ENCODE data around the gene SIRT7.

DNA sequence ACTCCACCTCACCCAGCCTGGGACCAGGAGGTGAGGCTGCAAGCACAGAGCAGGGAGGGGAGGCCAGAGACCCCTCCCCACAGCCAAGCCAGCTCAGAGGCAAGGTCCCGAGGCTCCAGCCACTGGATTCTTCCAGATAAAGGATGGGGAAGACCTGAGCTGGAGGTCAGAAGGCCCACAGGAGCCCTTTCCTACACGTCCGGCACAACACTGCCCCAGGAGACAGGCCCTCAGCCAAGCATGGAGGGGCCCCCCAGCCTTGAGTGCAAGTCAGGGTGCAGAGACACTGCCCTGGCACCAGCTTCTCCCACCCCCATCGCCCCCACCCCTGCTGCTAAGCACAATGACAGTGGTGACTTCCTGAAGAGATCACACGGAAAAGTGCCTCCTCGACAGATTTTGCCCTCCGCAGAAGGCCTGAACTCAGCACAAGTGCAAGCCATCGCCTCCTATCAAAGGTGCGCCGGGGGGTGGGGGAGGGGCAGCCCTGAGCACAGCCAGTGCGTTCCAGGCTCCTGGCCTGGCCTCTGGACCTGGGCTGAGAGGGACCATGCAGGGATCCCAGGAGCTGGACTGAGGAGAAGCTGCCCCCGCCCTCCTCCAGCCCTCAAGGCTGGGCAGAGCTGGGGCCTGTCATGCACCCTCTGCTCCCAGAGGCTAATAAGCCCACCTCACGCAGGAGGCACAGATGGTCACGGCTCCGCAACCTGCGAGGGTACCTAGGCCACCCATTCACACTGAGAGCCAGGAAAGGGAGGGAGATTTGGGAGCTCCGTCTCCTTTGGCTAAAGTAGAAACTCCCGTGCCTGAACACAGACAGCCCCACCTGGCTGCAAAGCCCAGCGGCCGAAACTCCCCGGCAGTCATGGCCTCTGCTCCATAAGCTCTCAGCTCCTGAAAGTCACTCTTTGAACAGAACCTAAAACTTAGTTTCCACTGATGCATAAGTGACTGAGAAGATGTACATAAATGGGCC lies 6.9 kb upstream of the SIRT7 start:
- TF ChIP-seq, protein P1, sequence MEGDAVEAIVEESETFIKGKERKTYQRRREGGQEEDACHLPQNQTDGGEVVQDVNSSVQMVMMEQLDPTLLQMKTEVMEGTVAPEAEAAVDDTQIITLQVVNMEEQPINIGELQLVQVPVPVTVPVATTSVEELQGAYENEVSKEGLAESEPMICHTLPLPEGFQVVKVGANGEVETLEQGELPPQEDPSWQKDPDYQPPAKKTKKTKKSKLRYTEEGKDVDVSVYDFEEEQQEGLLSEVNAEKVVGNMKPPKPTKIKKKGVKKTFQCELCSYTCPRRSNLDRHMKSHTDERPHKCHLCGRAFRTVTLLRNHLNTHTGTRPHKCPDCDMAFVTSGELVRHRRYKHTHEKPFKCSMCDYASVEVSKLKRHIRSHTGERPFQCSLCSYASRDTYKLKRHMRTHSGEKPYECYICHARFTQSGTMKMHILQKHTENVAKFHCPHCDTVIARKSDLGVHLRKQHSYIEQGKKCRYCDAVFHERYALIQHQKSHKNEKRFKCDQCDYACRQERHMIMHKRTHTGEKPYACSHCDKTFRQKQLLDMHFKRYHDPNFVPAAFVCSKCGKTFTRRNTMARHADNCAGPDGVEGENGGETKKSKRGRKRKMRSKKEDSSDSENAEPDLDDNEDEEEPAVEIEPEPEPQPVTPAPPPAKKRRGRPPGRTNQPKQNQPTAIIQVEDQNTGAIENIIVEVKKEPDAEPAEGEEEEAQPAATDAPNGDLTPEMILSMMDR (conservative IDR thresholded peaks at IDR 0.05; ENCODE audit: low read depth, low read length): no peak
- TF ChIP-seq EZH2 (IDR thresholded peaks at IDR 0.05; ENCODE audit: low read length, unreplicated experiment): no peak
- TF ChIP-seq EZH2phosphoT487 (IDR thresholded peaks at IDR 0.05; ENCODE audit: borderline replicate concordance, low read length): no peak

Measured in PC-3 (cell line).